ENCODE data around the gene CRHR1.

CRHR1 gene

DNA sequence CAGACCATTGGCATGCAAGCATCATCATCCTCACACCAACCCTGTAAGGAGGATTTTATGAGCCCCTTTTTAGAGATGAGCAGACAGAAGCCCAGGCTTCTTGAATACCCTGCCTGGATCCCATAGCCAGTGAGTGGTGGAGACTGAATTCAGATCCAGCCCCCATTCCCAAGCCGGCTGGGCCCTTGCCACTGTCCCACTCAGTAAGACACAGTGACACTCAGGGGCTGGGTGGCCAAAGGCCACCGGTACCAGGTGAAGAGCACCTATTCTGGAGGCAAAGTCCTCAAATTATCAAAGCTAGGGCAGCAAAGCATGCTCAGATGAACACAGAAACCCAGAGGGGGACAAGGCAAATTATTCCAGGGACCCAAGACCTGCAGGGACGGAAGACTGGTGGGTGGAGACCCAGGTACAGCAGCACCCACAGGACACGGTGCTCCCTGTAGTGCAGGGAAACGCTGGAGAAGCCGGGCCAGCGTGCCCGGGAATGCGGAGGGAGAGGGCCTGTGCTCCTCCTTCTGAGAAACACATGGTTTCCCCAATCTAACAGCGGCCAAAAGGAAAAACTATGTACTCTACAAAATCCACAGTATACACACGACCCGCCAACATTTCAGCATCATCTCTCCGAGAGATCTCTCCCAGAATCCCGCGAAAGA is 33.2 kb upstream of the CRHR1 start:
- H3K4me3 ChIP-seq (replicated peaks; ENCODE audit: low read depth, low read length): no peak overlapping the region
- TF ChIP-seq CTCF (IDR thresholded peaks at IDR 0.05; ENCODE audit: low read depth, low read length, missing control alignments): no peak
- DNase-seq (ENCODE audit: extremely low read depth, low read depth): no peak

- no peak for TF ChIP-seq CTCF (IDR thresholded peaks at IDR 0.05; ENCODE audit: low read depth, low read length, missing control alignments)
- DNase-seq (ENCODE audit: extremely low read depth, low read depth): no peak
- H3K4me3 ChIP-seq (replicated peaks; ENCODE audit: low read depth, low read length): no peak overlapping the region
Measured at GRCh38 chr17:45751466-45751865, 32.7 kb upstream of the CRHR1 start.

GRCh38 chr17:45752246-45752645 is 31.9 kb upstream of the CRHR1 start:
- H3K4me3 ChIP-seq (replicated peaks; ENCODE audit: low read depth, low read length): no peak overlapping the region
- no peak for TF ChIP-seq CTCF (IDR thresholded peaks at IDR 0.05; ENCODE audit: low read depth, low read length, missing control alignments)
- DNase-seq (ENCODE audit: extremely low read depth, low read depth): no peak

GRCh38 chr17:45753645-45754225 is 30.4 kb upstream of the CRHR1 start:
- DNase-seq (ENCODE audit: extremely low read depth, low read depth): no peak
- no peak for TF ChIP-seq CTCF (IDR thresholded peaks at IDR 0.05; ENCODE audit: low read depth, low read length, missing control alignments)
- no peak overlapping the region for H3K4me3 ChIP-seq (replicated peaks; ENCODE audit: low read depth, low read length)

DNA sequence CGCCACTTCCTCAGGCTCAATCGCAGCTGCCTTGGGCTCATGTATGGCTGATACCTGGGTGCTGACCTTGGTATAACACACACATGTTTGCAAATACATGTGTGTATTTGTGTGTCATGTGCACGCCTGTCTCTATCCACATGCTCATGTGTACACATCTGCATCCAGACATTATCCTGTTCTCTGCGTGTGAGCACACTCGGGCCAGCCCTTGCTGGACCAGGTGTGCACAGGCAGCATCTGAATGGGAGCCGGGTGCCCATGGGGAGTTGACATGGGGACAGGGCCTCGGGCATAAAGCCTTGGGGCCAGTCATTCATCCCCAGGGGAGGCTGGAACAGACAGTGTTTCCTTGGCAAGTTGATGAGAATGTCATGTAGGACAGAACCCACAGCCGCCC is 29.1 kb upstream of the CRHR1 start:
- DNase-seq (ENCODE audit: extremely low read depth, low read depth): no peak
- no peak overlapping the region for H3K4me3 ChIP-seq (replicated peaks; ENCODE audit: low read depth, low read length)
- TF ChIP-seq CTCF (IDR thresholded peaks at IDR 0.05; ENCODE audit: low read depth, low read length, missing control alignments): no peak

- no peak overlapping the region for H3K4me3 ChIP-seq (replicated peaks; ENCODE audit: low read depth, low read length)
- no peak for DNase-seq (ENCODE audit: extremely low read depth, low read depth)
- TF ChIP-seq CTCF (IDR thresholded peaks at IDR 0.05; ENCODE audit: low read depth, low read length, missing control alignments): no peak
Measured at GRCh38 chr17:45756266-45756991, 27.7 kb upstream of the CRHR1 start.
